ENCODE data around the gene CST1.
"Not testable (repeated sequence)": the region's sequence is repeated elsewhere in the genome, so short reads cannot be mapped to it uniquely, and the experiment has no call there.

CST1 gene, protein sequence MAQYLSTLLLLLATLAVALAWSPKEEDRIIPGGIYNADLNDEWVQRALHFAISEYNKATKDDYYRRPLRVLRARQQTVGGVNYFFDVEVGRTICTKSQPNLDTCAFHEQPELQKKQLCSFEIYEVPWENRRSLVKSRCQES

DNA sequence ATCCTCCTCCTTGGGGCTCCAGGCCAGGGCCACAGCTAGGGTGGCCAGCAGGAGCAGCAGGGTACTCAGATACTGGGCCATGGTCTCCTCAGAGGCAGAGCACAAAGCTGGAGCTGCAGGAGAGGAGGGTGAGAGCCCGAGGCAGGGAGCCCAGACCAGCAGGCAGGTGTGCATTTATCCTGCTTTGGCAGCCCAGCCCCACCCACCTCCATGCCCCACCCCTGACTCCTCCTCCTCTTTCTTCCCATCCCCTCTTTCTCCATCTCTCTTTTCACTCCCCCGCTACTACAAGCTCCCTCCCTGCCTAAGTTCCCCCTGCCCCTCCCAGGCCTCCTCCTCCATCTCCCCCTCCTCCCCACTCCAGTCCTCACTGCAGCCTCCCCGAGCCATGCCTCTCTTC, at the start of gene CST1:
Gene CST1, minus strand, starts transcription at position 150 of the 400 bp plus-strand sequence. Its CDS starts 69 bp downstream, at position 81.
- not testable (repeated sequence) for DNase-seq (ENCODE audit: low read depth in 2 of 3, low spot score in 1 of 3)

DNA sequence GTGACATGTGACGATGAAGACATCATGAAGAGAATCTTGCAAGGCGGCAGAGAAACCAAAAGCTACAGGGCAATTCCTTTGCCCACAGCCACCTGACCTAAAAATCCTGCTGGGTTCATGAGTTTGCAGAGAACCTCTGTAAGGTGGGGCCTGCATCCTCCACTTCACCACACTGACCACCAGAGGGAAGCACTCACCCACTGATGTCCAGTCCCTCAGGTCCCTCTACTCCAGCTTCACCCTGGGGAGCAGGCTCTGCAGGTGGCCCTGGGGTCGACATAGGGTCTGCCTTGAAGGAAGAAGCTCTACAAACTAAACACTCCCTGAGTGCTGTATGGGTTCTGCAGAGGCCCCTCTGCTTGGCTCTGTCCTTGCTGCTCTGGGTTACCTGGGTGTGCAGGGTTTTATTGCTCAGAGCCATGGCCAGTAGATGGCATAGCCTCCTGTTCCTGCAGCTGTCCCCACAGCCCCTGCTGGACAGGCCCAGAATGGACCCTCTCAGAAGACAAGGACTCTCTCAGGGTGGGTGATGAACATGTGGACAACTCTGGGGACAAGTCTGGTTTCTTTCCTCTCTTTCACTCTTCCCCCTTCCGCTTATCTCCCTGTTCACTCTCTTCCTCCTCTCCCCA, 48.6 kb upstream of the CST1 start:
- peak; percentile 6 to 22 (median 9) for DNase-seq (ENCODE audit: low read depth in 2 of 3, low spot score in 1 of 3)

DNA sequence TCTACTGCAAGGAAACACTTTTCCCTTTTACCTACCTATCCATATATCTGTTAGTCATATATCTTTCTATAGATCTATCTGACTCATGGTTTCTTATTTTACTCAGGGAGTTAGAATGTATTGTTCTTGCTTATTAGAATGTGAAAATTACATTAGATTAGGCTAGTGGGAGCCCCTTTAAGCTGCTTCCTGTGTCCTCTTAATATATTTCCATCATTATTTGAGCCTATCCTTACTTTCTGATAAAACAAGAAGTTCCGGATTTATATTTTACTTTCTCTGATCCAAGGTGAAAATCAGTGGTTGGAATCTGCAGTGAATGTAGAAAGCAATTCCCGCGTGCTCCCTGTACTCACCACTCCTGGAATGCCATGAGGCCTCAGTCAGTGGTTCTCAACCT, 44.8 kb upstream of the CST1 start:
- no peak for DNase-seq (ENCODE audit: low read depth in 2 of 3, low spot score in 1 of 3)

DNA sequence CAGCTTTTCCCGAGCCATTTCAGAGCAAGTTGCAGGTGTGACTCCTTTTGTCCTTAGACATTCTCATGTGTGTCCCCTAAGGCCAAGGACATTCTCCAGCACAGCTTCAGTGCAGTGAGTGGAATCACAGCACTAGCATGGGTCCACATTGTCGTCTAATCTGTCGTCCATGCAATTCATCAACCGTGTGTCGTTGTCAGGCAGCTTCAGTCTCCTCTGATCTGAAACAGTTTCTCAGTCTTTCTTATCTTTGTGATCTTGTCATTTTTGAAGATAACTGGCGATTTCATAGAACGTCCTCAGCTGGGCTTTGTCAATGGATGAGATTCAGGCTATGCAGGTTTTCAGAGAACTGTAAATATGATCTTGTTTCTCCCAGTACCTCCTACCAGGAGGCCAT, 44.1 kb upstream of the CST1 start:
- DNase-seq (ENCODE audit: low read depth in 2 of 3, low spot score in 1 of 3): no peak

DNA sequence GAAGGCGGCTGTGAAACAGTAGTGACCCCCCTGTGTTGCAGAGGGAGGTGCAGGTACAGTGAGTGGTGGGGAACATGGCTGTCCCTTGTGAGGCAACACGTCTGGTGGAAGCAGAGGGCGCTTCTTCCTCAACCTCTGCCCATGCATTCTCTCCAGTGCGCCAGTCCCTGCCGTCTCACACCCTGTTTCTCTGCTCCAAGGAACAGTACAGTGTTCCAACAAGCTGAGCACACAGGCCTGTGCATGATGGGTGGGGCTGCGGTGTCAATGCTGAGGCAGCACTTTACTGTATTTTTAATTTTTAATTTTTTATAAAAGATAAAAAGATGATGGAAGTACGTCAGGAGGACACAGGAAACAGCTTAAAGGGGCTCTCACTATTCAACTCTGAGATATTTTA, 43.3 kb upstream of the CST1 start:
- no peak for DNase-seq (ENCODE audit: low read depth in 2 of 3, low spot score in 1 of 3)

DNA sequence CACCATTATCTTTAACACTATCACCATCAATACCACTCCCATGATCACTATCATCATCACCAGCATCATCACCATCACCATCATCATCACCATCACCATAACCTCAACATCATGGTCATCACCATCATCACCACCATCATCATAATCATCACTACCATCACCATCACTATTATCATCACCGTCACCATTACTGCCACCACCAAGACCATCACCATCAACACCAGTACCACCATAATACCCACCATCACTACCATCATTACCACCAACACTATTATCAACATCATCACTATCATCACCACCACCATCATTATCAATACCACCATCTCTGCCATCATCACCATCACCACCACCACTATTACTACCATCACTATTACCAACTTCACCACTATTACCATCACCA, 32.7 kb upstream of the CST1 start:
- DNase-seq (ENCODE audit: low read depth in 2 of 3, low spot score in 1 of 3): no peak

DNA sequence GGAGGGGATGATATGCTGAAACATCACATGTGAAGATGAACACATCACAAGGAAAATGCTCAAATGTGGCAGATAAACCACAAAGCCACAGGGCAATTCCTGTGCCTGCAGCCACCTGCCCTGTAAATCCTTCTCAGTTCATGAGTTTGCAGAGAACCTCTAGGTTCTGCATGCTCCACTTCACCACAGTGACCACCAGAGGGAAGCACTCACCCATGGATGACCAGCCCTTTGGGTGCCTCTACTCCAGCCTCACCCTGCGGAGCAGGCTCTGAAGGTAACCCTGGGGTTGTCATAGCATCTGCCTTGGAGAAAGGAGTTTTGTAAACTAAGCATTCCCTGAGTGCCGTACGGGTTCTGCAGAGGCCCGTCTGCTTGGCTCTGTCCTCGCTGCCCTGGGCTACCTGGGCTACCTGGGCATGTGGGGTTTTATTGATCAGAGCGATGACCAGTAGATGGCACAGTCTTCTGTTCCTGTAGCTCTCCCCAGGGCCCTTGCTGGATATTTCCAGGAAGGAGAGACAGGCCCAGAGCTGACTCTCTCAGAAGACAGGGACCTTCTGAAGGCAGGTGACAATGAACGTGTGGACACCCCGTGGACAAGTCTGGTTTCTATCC, 31.7 kb upstream of the CST1 start:
- DNase-seq (ENCODE audit: low read depth in 2 of 3, low spot score in 1 of 3): peak in 2 of 3 donors; percentile 5 to 16

DNA sequence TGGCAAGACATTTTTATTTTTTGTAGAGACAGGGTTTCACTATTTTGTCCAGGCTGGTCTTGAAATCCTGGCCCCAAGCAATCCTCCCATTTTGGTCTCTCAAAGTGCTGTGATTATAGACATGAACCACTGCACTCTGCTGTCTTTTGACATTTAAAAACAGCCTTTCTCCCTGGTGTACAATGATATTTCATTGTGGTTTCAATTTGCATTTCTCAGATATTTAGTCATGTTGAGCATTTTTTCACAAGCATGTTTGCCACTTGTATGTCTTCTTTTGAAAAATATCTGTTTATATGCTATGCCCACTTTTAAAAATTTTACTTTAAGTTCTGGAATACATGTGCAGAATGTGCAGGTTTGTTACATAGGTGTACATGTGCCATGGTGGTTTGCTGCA, 27.9 kb upstream of the CST1 start:
- not testable (repeated sequence) for DNase-seq (ENCODE audit: low read depth in 2 of 3, low spot score in 1 of 3)

DNA sequence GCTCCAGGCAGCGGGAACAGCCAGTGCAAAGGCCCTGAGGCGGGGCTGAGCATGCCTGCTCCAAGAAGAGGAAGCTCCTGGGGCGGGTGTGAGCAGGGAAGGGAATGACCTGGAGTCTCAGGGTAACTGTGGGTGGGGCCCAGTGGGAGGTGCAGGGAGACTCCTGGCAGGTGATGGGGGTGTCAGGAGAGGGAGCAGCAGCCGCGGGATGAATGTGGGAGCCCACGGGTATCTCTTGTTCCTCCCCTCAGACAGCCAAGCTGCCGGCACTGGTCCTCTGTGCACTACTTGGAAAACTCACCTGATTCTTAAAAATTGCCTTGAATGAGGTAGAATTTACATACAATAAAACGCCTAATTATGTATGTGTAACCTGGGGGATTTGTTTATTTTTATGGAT, 26.6 kb upstream of the CST1 start:
- DNase-seq (ENCODE audit: low read depth in 2 of 3, low spot score in 1 of 3): not testable (repeated sequence)

DNA sequence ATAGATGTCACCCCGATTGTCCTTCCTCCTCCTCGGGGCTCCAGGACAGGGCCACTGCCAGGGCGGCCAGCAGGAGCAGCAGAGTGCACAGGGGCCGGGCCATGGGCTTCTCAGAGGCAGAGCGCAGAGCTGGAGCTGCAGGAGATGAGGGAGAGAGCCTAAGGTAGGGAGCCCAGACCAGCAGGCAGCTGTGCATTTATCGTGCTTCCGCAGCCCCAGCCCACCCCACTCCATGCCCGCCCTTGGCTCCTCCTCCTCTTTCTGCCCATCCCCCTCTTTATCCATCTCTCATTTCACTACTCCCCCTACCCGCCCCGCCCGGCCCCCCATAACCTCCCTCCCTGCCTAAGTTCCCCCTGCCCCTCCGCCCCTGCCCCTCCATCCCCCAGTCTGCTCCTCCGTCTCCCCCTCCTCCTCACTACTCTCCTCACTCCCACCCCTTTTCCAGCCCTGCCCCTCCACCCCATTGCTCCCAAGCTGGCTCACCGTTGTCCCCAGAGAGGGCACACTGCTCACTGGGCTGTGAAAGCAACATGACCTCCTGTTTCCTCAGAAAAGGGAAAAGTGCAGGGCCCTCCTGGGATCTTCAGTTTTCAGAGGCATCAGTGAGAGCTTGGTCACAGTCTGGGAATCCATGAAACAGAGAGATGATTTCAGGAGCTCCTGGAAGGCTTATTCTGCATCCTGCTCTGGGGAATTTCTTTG, 25.5 kb upstream of the CST1 start:
- DNase-seq (ENCODE audit: low read depth in 2 of 3, low spot score in 1 of 3): no peak

DNA sequence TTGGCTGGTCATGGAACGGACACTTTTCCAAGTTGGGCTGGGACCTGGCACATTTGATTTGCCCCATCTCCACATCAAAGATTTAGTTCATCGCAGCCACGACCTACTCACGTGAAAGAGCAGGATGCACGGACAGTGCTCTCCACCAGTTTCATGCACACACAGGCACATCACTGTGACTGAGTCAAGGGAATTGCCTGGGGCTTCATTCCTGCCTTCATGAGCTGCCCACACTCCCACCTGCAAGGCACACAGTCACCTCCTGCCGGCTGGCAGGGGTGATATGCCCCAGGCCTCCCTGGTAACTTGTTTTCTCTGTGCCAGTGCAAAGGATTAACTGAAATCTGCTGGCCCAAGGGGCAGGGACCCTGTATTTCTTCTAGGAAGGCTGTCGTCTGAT, 23.3 kb upstream of the CST1 start:
- DNase-seq (ENCODE audit: low read depth in 2 of 3, low spot score in 1 of 3): no peak

DNA sequence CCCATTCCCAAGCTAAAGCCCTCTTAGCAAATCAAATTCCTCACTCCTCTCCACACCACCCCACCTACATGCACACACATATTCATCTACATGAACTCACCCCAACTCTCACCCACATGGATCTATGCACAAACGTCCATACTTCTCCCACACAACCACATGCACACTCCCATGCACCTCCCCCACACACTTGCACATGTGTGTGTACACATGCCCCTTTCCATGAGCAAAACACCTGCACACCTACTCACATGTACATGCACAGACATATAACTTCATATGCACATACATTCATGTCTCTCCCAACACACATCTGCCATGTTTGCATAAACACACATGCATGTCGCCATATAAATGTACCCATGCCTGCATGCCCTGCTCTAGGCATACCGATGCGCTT, 22.8 kb upstream of the CST1 start:
- no peak for DNase-seq (ENCODE audit: low read depth in 2 of 3, low spot score in 1 of 3)

DNA sequence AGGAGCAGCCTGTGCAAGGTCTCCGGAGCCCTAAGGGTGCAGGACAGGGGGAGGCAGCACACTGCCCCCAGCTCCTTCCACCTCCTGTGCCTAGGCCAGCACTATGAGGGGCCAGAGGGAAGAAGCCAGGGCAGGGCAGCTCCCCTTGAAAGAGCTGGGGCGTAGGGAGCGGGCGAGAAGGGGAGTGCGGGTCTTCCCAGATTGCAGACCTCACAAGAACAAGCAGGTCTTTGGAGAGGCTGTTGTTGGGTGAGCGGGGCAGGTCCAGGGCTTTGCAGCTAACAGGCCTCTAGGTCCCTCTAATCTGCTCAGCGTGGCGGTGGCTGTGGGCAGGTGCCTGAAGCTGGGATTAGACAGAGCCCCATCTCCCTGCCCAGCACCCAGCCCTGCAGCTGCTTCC, 22.4 kb upstream of the CST1 start:
- DNase-seq (ENCODE audit: low read depth in 2 of 3, low spot score in 1 of 3): no peak

DNA sequence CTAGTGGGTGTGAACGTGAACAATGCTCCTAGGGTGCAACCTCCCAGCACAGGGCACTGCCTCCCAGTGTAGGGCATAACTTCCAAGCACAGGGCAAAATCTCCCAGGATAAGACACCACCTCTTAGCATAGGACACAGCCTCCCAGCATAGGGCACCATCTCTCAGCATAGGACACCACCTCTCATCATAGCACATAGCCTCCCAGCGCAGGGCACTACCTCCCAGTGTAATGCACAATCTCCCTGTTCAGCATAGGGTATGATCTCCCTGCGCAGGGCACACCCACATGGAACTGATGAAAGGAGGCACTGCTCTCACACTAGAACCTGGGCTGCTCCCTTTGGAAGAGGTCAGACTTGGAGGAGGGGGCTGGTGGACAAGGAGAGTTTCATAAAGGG, 21.3 kb upstream of the CST1 start:
- DNase-seq (ENCODE audit: low read depth in 2 of 3, low spot score in 1 of 3): no peak

DNA sequence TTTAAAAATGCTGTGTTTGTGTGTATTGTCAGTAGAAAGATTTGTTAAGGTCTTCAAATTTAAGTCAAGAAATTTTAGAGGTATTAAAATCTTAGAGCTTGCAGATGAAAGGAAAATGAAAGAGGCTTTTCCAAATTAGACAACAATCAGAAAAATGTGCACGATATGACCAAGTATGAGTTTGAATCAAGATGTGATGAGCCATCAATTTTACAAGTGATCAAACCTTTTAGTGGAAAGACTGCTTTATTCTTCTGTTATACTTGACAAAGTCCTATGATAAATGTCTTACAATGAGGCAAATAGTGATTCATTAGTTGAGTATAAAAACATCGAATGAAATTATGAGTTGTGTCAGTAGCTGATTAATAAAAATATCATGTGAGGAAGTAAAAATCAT, 19.6 kb upstream of the CST1 start:
- no peak for DNase-seq (ENCODE audit: low read depth in 2 of 3, low spot score in 1 of 3)

DNA sequence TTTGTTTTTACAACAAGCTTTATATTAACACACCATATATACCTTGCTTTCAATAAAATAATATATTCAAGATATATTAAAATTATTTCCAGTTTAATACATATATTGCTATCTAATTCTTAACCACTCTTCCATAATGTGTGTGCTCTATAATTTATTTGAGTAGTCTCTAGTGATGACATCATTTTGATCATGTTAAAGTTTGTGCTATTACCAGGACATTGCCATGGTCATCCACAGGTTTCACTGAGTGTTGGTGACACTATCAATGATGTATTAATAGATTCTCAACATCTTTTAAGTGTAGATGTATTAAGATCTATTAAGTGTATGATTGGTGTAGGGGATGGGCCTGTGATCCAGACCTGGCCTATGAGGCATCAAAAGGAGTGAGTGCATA, 17.8 kb upstream of the CST1 start:
- not testable (repeated sequence) for DNase-seq (ENCODE audit: low read depth in 2 of 3, low spot score in 1 of 3)

DNA sequence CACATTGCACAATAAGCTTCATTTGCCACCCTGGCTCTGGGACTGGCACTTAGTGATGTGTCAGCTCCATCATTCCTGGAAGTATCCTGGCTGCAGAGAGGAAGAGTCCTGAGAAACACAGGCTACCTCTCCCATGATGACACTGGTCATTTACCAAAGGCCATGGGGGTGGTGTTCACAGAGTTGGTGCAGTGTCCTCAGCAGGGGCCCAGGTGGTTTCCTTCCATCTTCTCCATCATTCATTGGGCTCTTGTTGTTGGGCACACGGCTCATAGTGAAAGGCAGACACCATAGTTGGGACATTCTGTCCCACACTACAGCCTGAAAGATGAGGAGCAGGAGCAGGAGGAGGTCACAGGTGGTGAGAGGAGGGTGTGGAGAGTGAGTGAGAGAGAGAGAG, 15.8 kb upstream of the CST1 start:
- DNase-seq (ENCODE audit: low read depth in 2 of 3, low spot score in 1 of 3): no peak

DNA sequence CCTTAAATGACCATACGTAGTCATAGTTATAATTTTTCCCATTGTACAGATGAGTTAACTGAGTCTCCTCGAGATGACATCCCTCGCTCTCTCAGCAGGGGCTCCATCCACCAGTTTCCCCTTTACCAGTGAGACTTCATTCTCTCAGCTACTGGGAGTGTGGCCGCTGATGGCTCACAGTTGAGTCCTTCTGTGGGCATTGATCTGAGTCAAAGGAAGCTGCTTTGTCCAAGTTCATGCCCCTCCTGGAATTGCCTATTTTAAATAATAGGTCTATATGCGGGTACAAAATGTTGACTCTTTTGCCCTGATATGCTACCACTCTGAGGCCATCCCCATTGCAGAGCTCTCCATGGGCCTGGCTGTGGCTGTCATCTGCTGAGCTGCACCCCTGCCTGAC, 14.8 kb upstream of the CST1 start:
- no peak for DNase-seq (ENCODE audit: low read depth in 2 of 3, low spot score in 1 of 3)

DNA sequence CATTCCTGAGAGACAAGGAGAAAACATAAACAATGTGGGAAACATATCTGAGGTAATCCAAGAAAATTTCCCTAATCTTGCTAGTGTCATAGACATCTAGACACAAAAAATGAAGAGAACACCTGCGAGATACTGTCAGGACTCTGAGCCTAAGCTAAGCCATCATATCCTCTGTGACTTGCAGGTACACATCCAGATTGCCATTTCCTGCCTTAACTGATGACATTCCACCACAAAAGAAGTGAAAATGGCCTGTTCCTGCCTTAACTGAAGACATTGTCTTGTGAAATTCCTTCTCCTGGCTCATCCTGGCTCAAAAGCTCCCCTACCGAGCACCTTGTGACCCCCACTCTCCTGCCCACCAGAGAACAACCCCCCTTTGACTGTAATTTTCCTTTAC, 13.9 kb upstream of the CST1 start:
- not testable (repeated sequence) for DNase-seq (ENCODE audit: low read depth in 2 of 3, low spot score in 1 of 3)

DNA sequence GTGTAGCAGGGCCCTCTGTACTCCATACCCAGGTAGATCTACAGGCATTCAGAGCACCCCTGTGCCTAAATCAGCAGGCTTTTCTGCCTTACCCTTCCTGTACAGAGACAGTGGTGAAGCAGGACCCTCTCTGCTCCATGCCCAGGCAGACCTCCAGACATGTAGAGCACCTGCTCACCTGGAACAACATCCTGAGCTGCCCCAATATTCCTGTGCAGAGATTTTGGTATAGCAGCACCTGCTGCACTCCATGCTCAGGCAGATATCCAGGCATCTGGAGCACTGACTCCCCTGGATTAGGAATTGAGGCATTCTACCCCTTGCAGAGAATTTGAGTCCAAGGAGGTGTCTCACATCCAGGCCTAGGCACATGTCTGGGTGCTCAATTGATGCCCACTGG, 12.6 kb upstream of the CST1 start:
- DNase-seq (ENCODE audit: low read depth in 2 of 3, low spot score in 1 of 3): no peak

DNA sequence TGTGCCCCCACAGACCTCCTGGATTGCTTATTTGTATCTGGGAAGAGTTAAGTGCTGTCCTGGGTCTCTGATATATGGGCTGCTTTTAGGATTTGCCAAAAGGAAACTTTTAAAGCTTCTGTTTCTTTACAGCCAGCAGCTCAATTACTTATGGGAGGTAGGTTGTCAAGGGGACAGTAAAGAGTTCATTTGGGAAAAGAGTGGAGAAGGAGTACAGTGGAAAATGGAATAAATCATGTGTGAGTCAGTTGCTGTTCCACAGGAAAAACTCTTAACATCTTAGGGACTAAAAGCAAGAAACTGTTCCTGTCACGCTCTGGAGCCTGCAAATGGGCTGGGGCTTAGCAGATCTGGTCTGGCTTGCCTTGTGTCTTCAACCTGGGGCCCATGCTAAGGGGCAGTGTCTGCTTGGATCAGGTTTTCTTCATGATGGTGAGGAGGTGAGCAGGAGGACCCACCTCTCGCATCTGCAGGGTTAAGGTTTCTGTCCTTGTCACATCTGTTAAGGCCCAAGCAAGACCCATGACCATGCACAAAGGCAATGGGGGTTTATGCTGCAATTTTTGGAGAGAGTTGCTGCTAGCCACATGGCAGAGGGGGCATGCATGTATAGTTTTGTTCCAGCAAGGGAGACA, 8.7 kb upstream of the CST1 start:
- no peak for DNase-seq (ENCODE audit: low read depth in 2 of 3, low spot score in 1 of 3)

DNA sequence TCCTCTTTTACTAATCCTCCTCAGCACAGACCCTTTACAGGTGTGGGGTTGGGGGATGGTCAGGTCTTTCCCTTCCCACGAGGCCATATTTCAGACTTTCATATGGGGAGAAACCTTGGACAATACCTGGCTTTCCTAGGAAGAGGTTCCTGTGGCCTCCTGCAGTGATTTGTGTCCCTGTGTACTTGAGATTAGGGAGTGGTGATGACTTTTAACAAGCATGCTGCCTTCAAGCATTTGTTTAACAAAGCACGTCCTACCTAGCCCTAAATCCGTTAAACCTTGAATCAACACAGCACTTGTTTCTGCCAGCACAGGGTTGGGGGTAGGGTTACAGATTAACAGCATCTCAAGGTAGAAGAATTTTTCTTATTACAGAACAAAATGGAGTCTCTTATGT, 6.1 kb upstream of the CST1 start:
- not testable (repeated sequence) for DNase-seq (ENCODE audit: low read depth in 2 of 3, low spot score in 1 of 3)

Measured in stimulated activated CD4-positive, alpha-beta T cell treated with anti-CD3 and anti-CD28 coated beads, Interleukin-12 subunit alpha, Interleukin-12 subunit beta, amount 100 ng/mL, for 48 hours (primary cell).